T-helper 2 cell (primary cell): ENCODE measurements around the gene SIK1.
"Not testable (repeated sequence)": the region's sequence is repeated elsewhere in the genome, so short reads cannot be mapped to it uniquely, and the experiment has no call there.

ENCODE experiments used
- DNase-seq, 5 experiments: peaks; one replicate each; pipeline versions ENCODE4 v3.0.0 to v3.0.0-alpha.2; 2012 to 2022

SIK1 gene

GRCh38 chr21:43439316-43440075 is 12.6 kb upstream of the SIK1 start:
- not testable (repeated sequence) for DNase-seq

- not testable (repeated sequence) for DNase-seq
Observed at GRCh38 chr21:43436272-43436671, 9.3 kb upstream of the SIK1 start.

- DNase-seq, result not testable (repeated sequence)
Observed at GRCh38 chr21:43433340-43434136, 6.6 kb upstream of the SIK1 start.

- not testable (repeated sequence) for DNase-seq
Observed at GRCh38 chr21:43430830-43431416, 4.0 kb upstream of the SIK1 start.

- DNase-seq, result not testable (repeated sequence)
Observed at GRCh38 chr21:43428964-43429363, 2.0 kb upstream of the SIK1 start.

GRCh38 chr21:43427242-43427559 is 270 bp upstream of the SIK1 start:
- DNase-seq, result not testable (repeated sequence)

- DNase-seq, result not testable (repeated sequence)
Observed at GRCh38 chr21:43426004-43426403, 927 bp downstream of the SIK1 start.

GRCh38 chr21:43419475-43419874 is 7.5 kb downstream of the SIK1 start:
- DNase-seq, result not testable (repeated sequence)

- not testable (repeated sequence) for DNase-seq
Observed at GRCh38 chr21:43414576-43414975, 12.4 kb downstream of the SIK1 start.

- not testable (repeated sequence) for DNase-seq
Observed at GRCh38 chr21:43412020-43412788, 14.7 kb downstream of the SIK1 start.

GRCh38 chr21:43410456-43411068 is 16.4 kb downstream of the SIK1 start:
- DNase-seq, result not testable (repeated sequence)

- DNase-seq, result not testable (repeated sequence)
Observed at GRCh38 chr21:43407139-43407538, 19.8 kb downstream of the SIK1 start.

GRCh38 chr21:43404450-43404849 is 22.5 kb downstream of the SIK1 start:
- DNase-seq, result not testable (repeated sequence)

- DNase-seq, result not testable (repeated sequence)
Observed at GRCh38 chr21:43403651-43404430, 23.1 kb downstream of the SIK1 start.

GRCh38 chr21:43401125-43401524 is 25.8 kb downstream of the SIK1 start:
- DNase-seq, result not testable (repeated sequence)

GRCh38 chr21:43399595-43400015 is 27.3 kb downstream of the SIK1 start:
- not testable (repeated sequence) for DNase-seq

GRCh38 chr21:43399136-43399535 is 27.8 kb downstream of the SIK1 start:
- not testable (repeated sequence) for DNase-seq

- DNase-seq, result not testable (repeated sequence)
Observed at GRCh38 chr21:43398533-43398932, 28.4 kb downstream of the SIK1 start.

GRCh38 chr21:43398000-43398399 is 28.9 kb downstream of the SIK1 start:
- DNase-seq, result not testable (repeated sequence)

GRCh38 chr21:43397439-43397808 is 29.5 kb downstream of the SIK1 start:
- not testable (repeated sequence) for DNase-seq

GRCh38 chr21:43396788-43397438 is 30.0 kb downstream of the SIK1 start:
- DNase-seq, result not testable (repeated sequence)
